SK-N-SH (cell line): Measurements from ENCODE around the gene MDK. TPM values are rescaled to one million over a fixed set of nuclear protein-coding genes. Genes with fewer than 3 reads are reported as not detected.

Experiments
- CTCF ChIA-PET: fragments of 300-600, 350-600 bp; formaldehyde crosslinking; extraction: SDS; loops from one replicate; lab custom pipeline; 2021; lab: Yijun Ruan, JAX
- POLR2A ChIA-PET: fragments of 350-600 bp; sonication (Branson Sonifier 250); formaldehyde crosslinking; extraction: SDS; loops from one replicate; lab custom pipeline; 2020; ENCODE audit warnings: antibody characterized with exemption, inconsistent platforms; lab: Yijun Ruan, JAX
- DNase-seq: peaks from one replicate; pipeline ENCODE4 v3.0.0; 2012
- H2AFZ ChIP-seq: fragments of 200-600 bp; sonication (generic); 2 replicates; pipeline ENCODE4 v1.8.1; 2016; ENCODE audit warnings: antibody characterized with exemption, mild to moderate bottlenecking, low read depth
- H3F3A ChIP-seq: fragments of 200-600 bp; sonication (generic); replicated peaks from 2 replicates; pipeline ENCODE3; 2016; ENCODE audit warnings: antibody characterized with exemption, mild to moderate bottlenecking; ENCODE audit not compliant: insufficient read depth
- H3K27ac ChIP-seq, 2 experiments: fragments of 200-500 bp in 1 of 2; fragments of 200-600 bp in 1 of 2; sonication (Bioruptor generic) in 1 of 2; sonication (generic), shearing (Covaris generic) in 1 of 2; 2 replicates each; pipeline versions ENCODE4 v1.5.1 to v1.6.1; 2014 to 2016; ENCODE audit warnings: low read depth in 2 of 2, inconsistent platforms in 1 of 2, low read length in 1 of 2, mild to moderate bottlenecking in 1 of 2, mixed read lengths in 1 of 2
- H3K27me3 ChIP-seq: fragments of 200-600 bp; sonication (generic), shearing (Covaris generic); 2 replicates; pipeline ENCODE4 v1.6.1; 2016; ENCODE audit warnings: mixed run types; ENCODE audit not compliant: insufficient read depth
- H3K36me3 ChIP-seq, 2 experiments: fragments of 200-500 bp in 1 of 2; fragments of 200-600 bp in 1 of 2; sonication (Bioruptor generic) in 1 of 2; sonication (generic) in 1 of 2; replicated peaks in 1 of 2; 2 replicates each; pipeline versions ENCODE3 to v1.5.1; 2014 to 2016; ENCODE audit warnings: low read length in 1 of 2, mild to moderate bottlenecking in 1 of 2; ENCODE audit not compliant: insufficient read depth in 2 of 2, control insufficient read depth in 1 of 2
- H3K4me1 ChIP-seq, 2 experiments: fragments of 200-500 bp in 1 of 2; fragments of 200-600 bp in 1 of 2; sonication (Bioruptor generic) in 1 of 2; sonication (generic), shearing (Covaris generic) in 1 of 2; 2 replicates each; pipeline versions ENCODE4 v1.5.1 to v1.6.1; 2014 to 2016; ENCODE audit warnings: low read depth in 1 of 2, low read length in 1 of 2, mixed run types in 1 of 2; ENCODE audit not compliant: insufficient read depth in 2 of 2, control insufficient read depth in 1 of 2
- H3K4me2 ChIP-seq: fragments of 200-600 bp; sonication (generic), shearing (Covaris generic); 2 replicates; pipeline ENCODE4 v1.6.1; 2017; ENCODE audit warnings: mixed run types
- H3K4me3 ChIP-seq, 2 experiments: fragments of 200-500 bp in 1 of 2; fragments of 200-600 bp in 1 of 2; sonication (Bioruptor generic) in 1 of 2; sonication (generic), shearing (Covaris generic) in 1 of 2; 2 replicates each; pipeline versions ENCODE4 v1.5.1 to v1.8.1; 2014 to 2016; ENCODE audit warnings: low read depth in 2 of 2, inconsistent platforms in 1 of 2, low read length in 1 of 2, mild to moderate bottlenecking in 1 of 2, mixed read lengths in 1 of 2, moderate library complexity in 1 of 2
- H3K79me2 ChIP-seq: fragments of 200-600 bp; sonication (generic); 2 replicates; pipeline ENCODE4 v1.8.1; 2017; ENCODE audit warnings: mild to moderate bottlenecking; ENCODE audit not compliant: insufficient read depth
- H3K9ac ChIP-seq: fragments of 200-600 bp; sonication (generic); 2 replicates; pipeline ENCODE4 v1.6.1; 2017; ENCODE audit warnings: mixed run types
- H3K9me2 ChIP-seq: fragments of 200-600 bp; sonication (generic); 2 replicates; pipeline ENCODE4 v1.6.1; 2017; ENCODE audit warnings: mixed run types
- H3K9me3 ChIP-seq: fragments of 200-600 bp; sonication (generic); 2 replicates; pipeline ENCODE4 v1.6.1; 2017; ENCODE audit warnings: mixed run types, mild to moderate bottlenecking, moderate library complexity
- H4K20me1 ChIP-seq: fragments of 200-600 bp; sonication (generic); 2 replicates; pipeline ENCODE4 v1.6.1; 2017; ENCODE audit warnings: mild to moderate bottlenecking, mixed run types; ENCODE audit not compliant: insufficient read depth
- EP300 ChIP-seq, 2 experiments: IDR thresholded peaks; 2 replicates each; pipeline versions ENCODE4 v1.4.0 to v1.6.1; 2012; ENCODE audit warnings: borderline replicate concordance in 1 of 2, low read depth in 1 of 2, low read length in 1 of 2
- FOSL2 ChIP-seq: IDR thresholded peaks from 2 replicates; pipeline ENCODE4 v1.4.0; 2012; ENCODE audit warnings: low read depth, mild to moderate bottlenecking, moderate library complexity, borderline replicate concordance
- FOXM1 ChIP-seq: IDR thresholded peaks from 2 replicates; pipeline ENCODE4 v1.4.0; 2012; ENCODE audit warnings: low read depth, mild to moderate bottlenecking
- GATA2 ChIP-seq: sonication (generic); formaldehyde crosslinking; IDR thresholded peaks from 2 replicates; pipeline ENCODE4 v1.5.0; 2020; ENCODE audit warnings: mild to moderate bottlenecking, missing genetic modification reagents
- MXI1 ChIP-seq: IDR thresholded peaks from 2 replicates; pipeline ENCODE4 v1.6.1; 2012; ENCODE audit warnings: mild to moderate bottlenecking, low read depth, low read length, improper control_type of control experiment
- NFIC ChIP-seq: IDR thresholded peaks from 2 replicates; pipeline ENCODE4 v1.4.0; 2012; ENCODE audit warnings: borderline replicate concordance
- RAD21 ChIP-seq: IDR thresholded peaks from 2 replicates; pipeline ENCODE4 v1.6.1; 2012; ENCODE audit warnings: mild to moderate bottlenecking, low read length
- RFX5 ChIP-seq: IDR thresholded peaks from 2 replicates; pipeline ENCODE4 v1.6.1; 2012; ENCODE audit warnings: mild to moderate bottlenecking, improper control_type of control experiment, low read length
- SIN3A ChIP-seq: IDR thresholded peaks from 2 replicates; pipeline ENCODE4 v1.6.1; 2012; ENCODE audit warnings: low read depth, mild to moderate bottlenecking, low read length, moderate library complexity, borderline replicate concordance
- TAF1 ChIP-seq: IDR thresholded peaks from 2 replicates; pipeline ENCODE4 v1.6.1; 2012; ENCODE audit warnings: low read depth, mild to moderate bottlenecking, low read length, moderate library complexity, borderline replicate concordance
- WGBS: methylation state at CpG from one replicate; pipeline ENCODE4 v1.1.6; 2017; ENCODE audit warnings: low lambda C conversion rate; 5-methylcytosine and 5-hydroxymethylcytosine counted together
- polyA plus RNA-seq, 3 experiments: library from polyadenylated mRNA; depleted of rRNA; stranded (reverse); fragments of >200 nt; gene quantifications; 2 replicates each; pipeline ENCODE4 v1.2.3, GENCODE V29; 2012
- TF ChIP-seq, protein P1 (sequence below): IDR thresholded peaks from 2 replicates; pipeline ENCODE4; 2012
- TF ChIP-seq, protein P2 (sequence below): fragments of 150-350 bp; IDR thresholded peaks from 2 replicates; pipeline ENCODE4 v1.6.1; 2017; ENCODE audit warnings: antibody characterized with exemption, low read length, low read depth, borderline replicate concordance
- TF ChIP-seq, protein P3 (sequence below): IDR thresholded peaks from 2 replicates; pipeline ENCODE4 v1.4.0; 2012; ENCODE audit warnings: low read depth, borderline replicate concordance
- TF ChIP-seq, protein P4 (sequence below): IDR thresholded peaks from 2 replicates; pipeline ENCODE4 v1.4.0; 2012; ENCODE audit warnings: low read depth, borderline replicate concordance

MDK gene
- polyA plus RNA-seq, 1 of the 3 experiments (the other 2 are of a cell fraction) = 2,395 TPM

DNA sequence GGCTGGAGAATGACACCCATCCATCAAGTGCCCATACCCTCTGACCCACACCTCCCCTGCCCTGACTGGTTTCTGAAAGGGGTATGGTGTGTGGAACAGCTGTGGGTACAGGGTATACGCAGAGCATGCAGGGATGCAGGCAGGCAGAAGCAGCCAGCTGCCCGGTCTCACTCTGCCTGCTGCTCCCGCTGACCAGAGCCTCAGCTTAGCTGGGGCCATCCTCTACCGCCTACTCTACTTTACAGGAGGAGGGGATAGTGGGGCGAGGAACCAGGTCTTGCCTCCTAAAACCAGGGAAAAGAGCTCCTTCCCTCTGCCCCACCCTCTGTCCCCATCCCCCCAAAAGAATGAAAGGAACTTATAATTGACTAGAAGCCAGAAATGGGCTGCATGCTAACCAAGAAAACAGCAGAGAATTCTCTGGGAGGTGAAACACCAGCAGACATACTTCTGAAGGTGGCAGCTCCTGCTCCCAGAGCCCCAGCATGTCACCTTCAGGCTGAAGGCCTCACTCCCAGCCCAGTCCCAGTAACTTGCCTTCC, 23.1 kb downstream of the MDK start:
- no peak for DNase-seq
- Histone ChIP-seq H3K79me2 (no peaks in the 10 kb centered on the region), H3K36me3 (peaks cover 17 to 19% of the 10 kb centered on the region in 2 experiments), H3K27me3 (no peaks in the 10 kb centered on the region), H3K4me1 (peaks cover 0 to 5% of the 10 kb centered on the region in 2 experiments; a peak in 1 of 4 replicates), H3K9me3 (no peaks in the 10 kb centered on the region), H3K4me3 (no peak overlapping the region), H4K20me1 (no peaks in the 10 kb centered on the region), H3K27ac (no peak overlapping the region), H2AFZ (no peak overlapping the region), H3K9ac (no peak overlapping the region), H3K4me2 (no peak overlapping the region), H3F3A (no peaks in the 10 kb centered on the region), H3K9me2 (no peaks in the 10 kb centered on the region)
- ChIA-PET CTCF (interaction anchor here (1.4 to 9.9 kb wide), 3 partner anchors 9 to 125 kb away, joined by 3 to 96 read pairs (median 8); partner anchors contain the start of gene CHRM4), POLR2A (no interaction called here)
- TF ChIP-seq FOSL2 (no peak), SIN3A (no peak), NFIC (no peak), MXI1 (no peak), TAF1 (no peak), FOXM1 (no peak), GATA2 (no peak), RAD21 (no peak), EP300 (IDR thresholded peaks at IDR 0.05; ENCODE audit: borderline replicate concordance in 1 of 2, low read depth in 1 of 2, low read length in 1 of 2) (no peak), RFX5 (no peak)
- TF ChIP-seq, protein P1, sequence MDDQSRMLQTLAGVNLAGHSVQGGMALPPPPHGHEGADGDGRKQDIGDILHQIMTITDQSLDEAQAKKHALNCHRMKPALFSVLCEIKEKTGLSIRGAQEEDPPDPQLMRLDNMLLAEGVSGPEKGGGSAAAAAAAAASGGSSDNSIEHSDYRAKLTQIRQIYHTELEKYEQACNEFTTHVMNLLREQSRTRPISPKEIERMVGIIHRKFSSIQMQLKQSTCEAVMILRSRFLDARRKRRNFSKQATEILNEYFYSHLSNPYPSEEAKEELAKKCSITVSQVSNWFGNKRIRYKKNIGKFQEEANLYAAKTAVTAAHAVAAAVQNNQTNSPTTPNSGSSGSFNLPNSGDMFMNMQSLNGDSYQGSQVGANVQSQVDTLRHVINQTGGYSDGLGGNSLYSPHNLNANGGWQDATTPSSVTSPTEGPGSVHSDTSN = no peak
- TF ChIP-seq, protein P2, sequence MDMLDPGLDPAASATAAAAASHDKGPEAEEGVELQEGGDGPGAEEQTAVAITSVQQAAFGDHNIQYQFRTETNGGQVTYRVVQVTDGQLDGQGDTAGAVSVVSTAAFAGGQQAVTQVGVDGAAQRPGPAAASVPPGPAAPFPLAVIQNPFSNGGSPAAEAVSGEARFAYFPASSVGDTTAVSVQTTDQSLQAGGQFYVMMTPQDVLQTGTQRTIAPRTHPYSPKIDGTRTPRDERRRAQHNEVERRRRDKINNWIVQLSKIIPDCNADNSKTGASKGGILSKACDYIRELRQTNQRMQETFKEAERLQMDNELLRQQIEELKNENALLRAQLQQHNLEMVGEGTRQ = no peak
- TF ChIP-seq, protein P3, sequence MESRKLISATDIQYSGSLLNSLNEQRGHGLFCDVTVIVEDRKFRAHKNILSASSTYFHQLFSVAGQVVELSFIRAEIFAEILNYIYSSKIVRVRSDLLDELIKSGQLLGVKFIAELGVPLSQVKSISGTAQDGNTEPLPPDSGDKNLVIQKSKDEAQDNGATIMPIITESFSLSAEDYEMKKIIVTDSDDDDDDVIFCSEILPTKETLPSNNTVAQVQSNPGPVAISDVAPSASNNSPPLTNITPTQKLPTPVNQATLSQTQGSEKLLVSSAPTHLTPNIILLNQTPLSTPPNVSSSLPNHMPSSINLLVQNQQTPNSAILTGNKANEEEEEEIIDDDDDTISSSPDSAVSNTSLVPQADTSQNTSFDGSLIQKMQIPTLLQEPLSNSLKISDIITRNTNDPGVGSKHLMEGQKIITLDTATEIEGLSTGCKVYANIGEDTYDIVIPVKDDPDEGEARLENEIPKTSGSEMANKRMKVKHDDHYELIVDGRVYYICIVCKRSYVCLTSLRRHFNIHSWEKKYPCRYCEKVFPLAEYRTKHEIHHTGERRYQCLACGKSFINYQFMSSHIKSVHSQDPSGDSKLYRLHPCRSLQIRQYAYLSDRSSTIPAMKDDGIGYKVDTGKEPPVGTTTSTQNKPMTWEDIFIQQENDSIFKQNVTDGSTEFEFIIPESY = no peak
- TF ChIP-seq, protein P4, sequence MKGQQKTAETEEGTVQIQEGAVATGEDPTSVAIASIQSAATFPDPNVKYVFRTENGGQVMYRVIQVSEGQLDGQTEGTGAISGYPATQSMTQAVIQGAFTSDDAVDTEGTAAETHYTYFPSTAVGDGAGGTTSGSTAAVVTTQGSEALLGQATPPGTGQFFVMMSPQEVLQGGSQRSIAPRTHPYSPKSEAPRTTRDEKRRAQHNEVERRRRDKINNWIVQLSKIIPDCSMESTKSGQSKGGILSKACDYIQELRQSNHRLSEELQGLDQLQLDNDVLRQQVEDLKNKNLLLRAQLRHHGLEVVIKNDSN = no peak
- WGBS = 100% methylated on average over 1 of the region's 5 CpGs
